Measurements from ENCODE around the gene TASP1.

Gene TASP1

GRCh38 chr20:13525225-13525940 is 113.3 kb downstream of the TASP1 start:
- Histone ChIP-seq H3K4me2 (ENCODE audit: low read length) (no peak overlapping the region), H2AFZ (ENCODE audit: low read depth, low read length) (no peak overlapping the region), H3K4me1 (ENCODE audit: low read length) (no peaks in the 10 kb centered on the region), H3K79me2 (ENCODE audit: low read length) (no peaks in the 10 kb centered on the region), H3K27me3 (ENCODE audit: low read depth, low read length) (no peaks in the 10 kb centered on the region), H3K27ac (ENCODE audit: low read length) (no peak overlapping the region), H3K9ac (ENCODE audit: low read length) (no peak overlapping the region), H3K9me3 (ENCODE audit: insufficient read depth, low read length) (no peaks in the 10 kb centered on the region), H4K20me1 (ENCODE audit: insufficient read depth, low read length) (no peaks in the 10 kb centered on the region), H3K4me3 (ENCODE audit: low read length) (no peak overlapping the region), H3K36me3 (replicated peaks; ENCODE audit: low read depth, low read length) (peaks cover 3% of the 10 kb centered on the region)
- TF ChIP-seq EZH2phosphoT487 (IDR thresholded peaks at IDR 0.05; ENCODE audit: low read depth) = no peak
- no peak for TF ChIP-seq CTCF (IDR thresholded peaks at IDR 0.05; ENCODE audit: low read depth, low read length)

- H4K20me1 ChIP-seq (ENCODE audit: insufficient read depth, low read length) = no peaks in the 10 kb centered on the region
- H3K4me2 ChIP-seq (ENCODE audit: low read length) = no peak overlapping the region
- no peaks in the 10 kb centered on the region for H3K79me2 ChIP-seq (ENCODE audit: low read length)
- H3K4me1 ChIP-seq (ENCODE audit: low read length) = no peaks in the 10 kb centered on the region
- no peaks in the 10 kb centered on the region for H3K27me3 ChIP-seq (ENCODE audit: low read depth, low read length)
- H3K9me3 ChIP-seq (ENCODE audit: insufficient read depth, low read length) = no peaks in the 10 kb centered on the region
- no peak for TF ChIP-seq EZH2phosphoT487 (IDR thresholded peaks at IDR 0.05; ENCODE audit: low read depth)
- TF ChIP-seq CTCF (IDR thresholded peaks at IDR 0.05; ENCODE audit: low read depth, low read length) = no peak
- no peak overlapping the region for H3K27ac ChIP-seq (ENCODE audit: low read length)
- no peak overlapping the region for H3K4me3 ChIP-seq (ENCODE audit: low read length)
- no peak overlapping the region for H2AFZ ChIP-seq (ENCODE audit: low read depth, low read length)
- peaks cover 3% of the 10 kb centered on the region for H3K36me3 ChIP-seq (replicated peaks; ENCODE audit: low read depth, low read length)
- H3K9ac ChIP-seq (ENCODE audit: low read length) = no peak overlapping the region
Measured at GRCh38 chr20:13524339-13524738, 114.4 kb downstream of the TASP1 start.

- H3K9ac ChIP-seq (ENCODE audit: low read length) = no peak overlapping the region
- H3K4me2 ChIP-seq (ENCODE audit: low read length) = no peak overlapping the region
- H3K4me3 ChIP-seq (ENCODE audit: low read length) = no peak overlapping the region
- H4K20me1 ChIP-seq (ENCODE audit: insufficient read depth, low read length) = no peaks in the 10 kb centered on the region
- no peaks in the 10 kb centered on the region for H3K27me3 ChIP-seq (ENCODE audit: low read depth, low read length)
- no peaks in the 10 kb centered on the region for H3K4me1 ChIP-seq (ENCODE audit: low read length)
- TF ChIP-seq CTCF (IDR thresholded peaks at IDR 0.05; ENCODE audit: low read depth, low read length) = no peak
- no peak for TF ChIP-seq EZH2phosphoT487 (IDR thresholded peaks at IDR 0.05; ENCODE audit: low read depth)
- no peak overlapping the region for H3K27ac ChIP-seq (ENCODE audit: low read length)
- H3K36me3 ChIP-seq (replicated peaks; ENCODE audit: low read depth, low read length) = no peaks in the 10 kb centered on the region
- H2AFZ ChIP-seq (ENCODE audit: low read depth, low read length) = no peak overlapping the region
- H3K9me3 ChIP-seq (ENCODE audit: insufficient read depth, low read length) = no peaks in the 10 kb centered on the region
- H3K79me2 ChIP-seq (ENCODE audit: low read length) = no peaks in the 10 kb centered on the region
Measured at GRCh38 chr20:13517831-13518230, 120.9 kb downstream of the TASP1 start.

- Histone ChIP-seq H2AFZ (ENCODE audit: low read depth, low read length) (no peak overlapping the region), H3K4me2 (ENCODE audit: low read length) (no peak overlapping the region), H3K36me3 (replicated peaks; ENCODE audit: low read depth, low read length) (no peaks in the 10 kb centered on the region), H3K9me3 (ENCODE audit: insufficient read depth, low read length) (no peaks in the 10 kb centered on the region), H3K9ac (ENCODE audit: low read length) (no peak overlapping the region), H3K4me1 (ENCODE audit: low read length) (no peaks in the 10 kb centered on the region), H3K27me3 (ENCODE audit: low read depth, low read length) (no peaks in the 10 kb centered on the region), H3K79me2 (ENCODE audit: low read length) (no peaks in the 10 kb centered on the region), H4K20me1 (ENCODE audit: insufficient read depth, low read length) (no peaks in the 10 kb centered on the region), H3K4me3 (ENCODE audit: low read length) (no peak overlapping the region), H3K27ac (ENCODE audit: low read length) (no peak overlapping the region)
- TF ChIP-seq CTCF (IDR thresholded peaks at IDR 0.05; ENCODE audit: low read depth, low read length) (no peak), EZH2phosphoT487 (IDR thresholded peaks at IDR 0.05; ENCODE audit: low read depth) (no peak)
Measured at GRCh38 chr20:13515796-13516558, 122.8 kb downstream of the TASP1 start.

Data from OCI-LY3 (cell line).